WTC11 (cell line): ENCODE measurements around the gene MKS1. TPM values are rescaled to one million over a fixed set of nuclear protein-coding genes. Genes with fewer than 3 reads are reported as not detected.
A peak's percentile ranks its signal among the peaks of the same experiment; 100 is the strongest.

Experiments
- ATAC-seq: fragments of 200-7000 bp; cut with Tn5 transposase; 2 replicates; pipeline ENCODE4 v1.10.0; 2021; ENCODE audit warnings: mild to moderate bottlenecking, moderate library complexity
- CTCF ChIA-PET: fragments of 300-600 bp; sonication (Branson Sonifier 250); formaldehyde crosslinking; loops from one replicate; lab custom pipeline; 2021; ENCODE audit warnings: antibody characterized with exemption; lab: Charles Lee
- POLR2A ChIA-PET: fragments of 350-600 bp; sonication (Branson Sonifier 250); formaldehyde crosslinking; loops from one replicate; lab custom pipeline; 2021; ENCODE audit warnings: antibody characterized with exemption; lab: Charles Lee
- DNase-seq: peaks from one replicate; pipeline ENCODE4 v3.0.0; 2021; ENCODE audit warnings: low spot score
- H3K27ac Mint-ChIP-seq: 2 replicates; pipeline ENCODE4 v1.8.0; 2021; ENCODE audit warnings: mixed read lengths
- H3K27me3 Mint-ChIP-seq: 2 replicates; pipeline ENCODE4 v1.8.0; 2021; ENCODE audit warnings: low read depth, mild to moderate bottlenecking, moderate library complexity, mixed read lengths
- H3K36me3 Mint-ChIP-seq: 2 replicates; pipeline ENCODE4 v1.8.0; 2021; ENCODE audit warnings: mixed read lengths
- H3K4me1 Mint-ChIP-seq: 2 replicates; pipeline ENCODE4 v1.8.0; 2022; ENCODE audit warnings: mixed read lengths
- H3K4me3 Mint-ChIP-seq: 2 replicates; pipeline ENCODE4 v1.8.0; 2021; ENCODE audit warnings: mild to moderate bottlenecking, moderate library complexity, mixed read lengths
- H3K9me3 Mint-ChIP-seq: 2 replicates; pipeline ENCODE4 v1.8.0; 2021; ENCODE audit warnings: mixed read lengths
- ATF2 ChIP-seq: sonication (generic); formaldehyde crosslinking; IDR thresholded peaks from 2 replicates; pipeline ENCODE4 v1.8.1; 2022; ENCODE audit warnings: low read depth, missing genetic modification reagents, borderline replicate concordance
- CDX4 ChIP-seq: fragments of 250-450 bp; sonication (Bioruptor Pico); IDR thresholded peaks from 2 replicates; pipeline ENCODE4 v1.9.0; 2021; ENCODE audit warnings: moderate library complexity, mild to moderate bottlenecking, inconsistent platforms, borderline replicate concordance
- E2F4 ChIP-seq: sonication (generic); formaldehyde crosslinking; IDR thresholded peaks from 2 replicates; pipeline ENCODE4 v1.8.1; 2022; ENCODE audit warnings: low read depth, mild to moderate bottlenecking, moderate library complexity, missing genetic modification reagents, borderline replicate concordance
- EMX1 ChIP-seq: fragments of 250-450 bp; sonication (Bioruptor Pico); IDR thresholded peaks from 2 replicates; pipeline ENCODE4 v1.8.0; 2021; ENCODE audit warnings: mild to moderate bottlenecking
- ESRRA ChIP-seq: sonication (generic); formaldehyde crosslinking; IDR thresholded peaks from 2 replicates; pipeline ENCODE4 v1.8.1; 2022; ENCODE audit warnings: mild to moderate bottlenecking, missing genetic modification reagents, borderline replicate concordance
- FOXP1 ChIP-seq: sonication (generic); formaldehyde crosslinking; IDR thresholded peaks from 2 replicates; pipeline ENCODE4 v1.8.0; 2022; ENCODE audit warnings: missing genetic modification reagents, mild to moderate bottlenecking, moderate library complexity, borderline replicate concordance
- JAZF1 ChIP-seq: fragments of 250-450 bp; sonication (Bioruptor Pico); IDR thresholded peaks from 2 replicates; pipeline ENCODE4 v1.9.0; 2021; ENCODE audit warnings: moderate library complexity, mild to moderate bottlenecking, inconsistent platforms
- MAX ChIP-seq: sonication (generic); formaldehyde crosslinking; IDR thresholded peaks from 2 replicates; pipeline ENCODE4 v1.8.0; 2022; ENCODE audit warnings: mild to moderate bottlenecking, missing genetic modification reagents
- MLX ChIP-seq: sonication (generic); formaldehyde crosslinking; IDR thresholded peaks from 2 replicates; pipeline ENCODE4 v1.8.1; 2023; ENCODE audit warnings: mild to moderate bottlenecking, missing genetic modification reagents, moderate library complexity
- PREB ChIP-seq: sonication (generic); formaldehyde crosslinking; IDR thresholded peaks from 2 replicates; pipeline ENCODE4 v1.8.1; 2022; ENCODE audit warnings: mild to moderate bottlenecking, missing genetic modification reagents, moderate library complexity, borderline replicate concordance
- SP1 ChIP-seq: sonication (generic); formaldehyde crosslinking; conservative IDR thresholded peaks from 2 replicates; pipeline ENCODE4 v1.8.1; 2022; ENCODE audit warnings: missing genetic modification reagents
- TEAD1 ChIP-seq: sonication (generic); formaldehyde crosslinking; IDR thresholded peaks from 2 replicates; pipeline ENCODE4 v1.8.0; 2022; ENCODE audit warnings: mild to moderate bottlenecking, missing genetic modification reagents
- TP53 ChIP-seq: sonication (generic); formaldehyde crosslinking; IDR thresholded peaks from 2 replicates; pipeline ENCODE4 v1.8.1; 2023; ENCODE audit warnings: mild to moderate bottlenecking, missing genetic modification reagents
- ZBTB43 ChIP-seq: sonication (generic); formaldehyde crosslinking; IDR thresholded peaks from 2 replicates; pipeline ENCODE4 v1.8.1; 2023; ENCODE audit warnings: mild to moderate bottlenecking, missing genetic modification reagents
- ZMAT4 ChIP-seq: fragments of 250-450 bp; sonication (Bioruptor Pico); IDR thresholded peaks from 2 replicates; pipeline ENCODE4 v1.9.0; 2021; ENCODE audit warnings: mild to moderate bottlenecking
- ZNF263 ChIP-seq: sonication (generic); formaldehyde crosslinking; IDR thresholded peaks from 2 replicates; pipeline ENCODE4 v1.8.1; 2022; ENCODE audit warnings: low read depth, mild to moderate bottlenecking, moderate library complexity, missing genetic modification reagents
- ZNF317 ChIP-seq: sonication (generic); formaldehyde crosslinking; IDR thresholded peaks from 2 replicates; pipeline ENCODE4 v1.8.1; 2023; ENCODE audit warnings: low read depth, mild to moderate bottlenecking, moderate library complexity, missing genetic modification reagents, borderline replicate concordance
- ZSCAN18 ChIP-seq: fragments of 250-450 bp; sonication (Bioruptor Pico); IDR thresholded peaks from 2 replicates; pipeline ENCODE4 v2.1.2; 2022; ENCODE audit warnings: mild to moderate bottlenecking, moderate library complexity
- total RNA-seq: library from RNA; stranded (reverse); gene quantifications from 3 replicates; pipeline ENCODE4 v1.2.3, GENCODE V29; 2021

Gene MKS1
- total RNA-seq, 1 experiment from 2014 or later, result 24.2 TPM

- Mint-ChIP-seq H3K4me1 (peaks cover 11% of the 10 kb centered on the region), H3K36me3 (peaks cover 5% of the 10 kb centered on the region), H3K4me3 (peak overlapping the region; percentile 56), H3K27ac (no peak overlapping the region), H3K27me3 (peaks cover 95% of the 10 kb centered on the region), H3K9me3 (peaks cover 7% of the 10 kb centered on the region)
- no peak for DNase-seq
- ChIA-PET CTCF (interaction anchor here (0.9 to 2.0 kb wide), 27 partner anchors 10 to 286 kb away, joined by 3 to 31 read pairs (median 6); partner anchors contain the start of genes HSF5, LPO, MKS1 and RNF43), POLR2A (interaction anchor here (0.6 kb wide), 1 partner anchor 434 kb away, joined by 4 read pairs; no protein-coding TSS in a partner anchor)
- peak; percentile 8; the same call in 1 of the 2 replicates for ATAC-seq
- TF ChIP-seq ATF2 (CRISPR knock-in tag) (no peak), SP1 (CRISPR knock-in tag) (no peak), E2F4 (no peak), ESRRA (CRISPR knock-in tag) (no peak), ZNF317 (CRISPR knock-in tag) (no peak), JAZF1 (CRISPR knock-in tag) (no peak), FOXP1 (no peak), MAX (CRISPR knock-in tag) (no peak), ZNF263 (no peak), TP53 (CRISPR knock-in tag) (no peak), ZMAT4 (CRISPR knock-in tag) (no peak), ZBTB43 (CRISPR knock-in tag) (no peak), ZSCAN18 (CRISPR knock-in tag) (no peak), MLX (CRISPR knock-in tag) (no peak), PREB (CRISPR knock-in tag) (no peak), TEAD1 (no peak), CDX4 (CRISPR knock-in tag) (no peak), EMX1 (CRISPR knock-in tag) (no peak)
Observed at GRCh38 chr17:58248955-58249269, 29.9 kb upstream of the MKS1 start.
